Peyer's patch (tissue), 4 donors: ENCODE results near the gene HYAL1.

Source experiments
- CTCF ChIP-seq, 6 experiments: fragments of 450-650 bp in 4 of 6; fragments of 200-600 bp in 2 of 6; sonication (generic) in 1 of 6; IDR thresholded peaks; one replicate each; pipeline ENCODE4 v1.5.1; 2017 to 2019; ENCODE audit warnings: antibody characterized with exemption in 6 of 6, mild to moderate bottlenecking in 3 of 6, moderate library complexity in 1 of 6
- POLR2A ChIP-seq, 2 donors: fragments of 450-650 bp; IDR thresholded peaks; one replicate each; pipeline ENCODE4 v1.5.1; 2017; ENCODE audit warnings: antibody characterized with exemption in 2 of 2, mild to moderate bottlenecking in 2 of 2, moderate library complexity in 2 of 2

GRCh38 chr3:50314816-50315215, 11.4 kb upstream of the HYAL1 start:
- TF ChIP-seq POLR2A (IDR thresholded peaks at IDR 0.05) (no peak), CTCF (IDR thresholded peaks at IDR 0.05) (no peak)
